HEK293T (cell line): ENCODE measurements around the gene ATOH8.

ENCODE experiments used
- CTCF ChIA-PET: fragments of 350-600 bp; formaldehyde crosslinking; extraction: SDS; loops from one replicate; lab custom pipeline; 2021; ENCODE audit warnings: antibody characterized with exemption, inconsistent platforms; lab: Yijun Ruan, JAX
- POLR2A ChIA-PET: fragments of 350-600 bp; formaldehyde crosslinking; extraction: SDS; loops from one replicate; lab custom pipeline; 2020; ENCODE audit warnings: antibody characterized with exemption, inconsistent platforms; lab: Yijun Ruan, JAX
- DNase-seq: peaks from one replicate; pipeline ENCODE4 v3.0.0; 2012; ENCODE audit warnings: mixed read lengths; ENCODE audit errors: extremely low spot score
- ARNT ChIP-seq: fragments of 450-650 bp; IDR thresholded peaks from 2 replicates; pipeline ENCODE4 v1.6.1; 2017; ENCODE audit warnings: mild to moderate bottlenecking
- BHLHE40 ChIP-seq: fragments of 450-650 bp; IDR thresholded peaks from 2 replicates; pipeline ENCODE4 v1.6.1; 2016; ENCODE audit warnings: mild to moderate bottlenecking, moderate library complexity, borderline replicate concordance
- CTBP1 ChIP-seq: fragments of 450-650 bp; IDR thresholded peaks from 2 replicates; pipeline ENCODE4 v1.6.1; 2016; ENCODE audit warnings: borderline replicate concordance
- ELF4 ChIP-seq: fragments of 450-650 bp; IDR thresholded peaks from 2 replicates; pipeline ENCODE4 v1.6.1; 2017; ENCODE audit warnings: antibody characterized with exemption
- FOXA1 ChIP-seq: fragments of 450-650 bp; IDR thresholded peaks from 2 replicates; pipeline ENCODE4 v1.6.1; 2016; ENCODE audit warnings: mild to moderate bottlenecking
- FOXK2 ChIP-seq: fragments of 450-650 bp; IDR thresholded peaks from 2 replicates; pipeline ENCODE4 v1.6.1; 2016; ENCODE audit warnings: mild to moderate bottlenecking
- FOXM1 ChIP-seq: fragments of 450-650 bp; IDR thresholded peaks from 2 replicates; pipeline ENCODE4 v1.6.1; 2017; ENCODE audit warnings: mild to moderate bottlenecking, borderline replicate concordance
- HDGF ChIP-seq: fragments of 450-650 bp; IDR thresholded peaks from 2 replicates; pipeline ENCODE4 v1.6.1; 2017; ENCODE audit warnings: antibody characterized with exemption, borderline replicate concordance
- L3MBTL2 ChIP-seq: fragments of 450-650 bp; conservative IDR thresholded peaks from 2 replicates; pipeline ENCODE4 v1.6.1; 2016; ENCODE audit warnings: mild to moderate bottlenecking
- LEF1 ChIP-seq: fragments of 450-650 bp; IDR thresholded peaks from 2 replicates; pipeline ENCODE4 v1.6.1; 2017; ENCODE audit warnings: mild to moderate bottlenecking, borderline replicate concordance
- NFRKB ChIP-seq: fragments of 450-650 bp; IDR thresholded peaks from 2 replicates; pipeline ENCODE4 v1.6.1; 2016; ENCODE audit warnings: mild to moderate bottlenecking, moderate library complexity
- PKNOX1 ChIP-seq: fragments of 450-650 bp; IDR thresholded peaks from 2 replicates; pipeline ENCODE4 v1.6.1; 2016
- SP1 ChIP-seq: fragments of 450-650 bp; IDR thresholded peaks from 2 replicates; pipeline ENCODE4 v1.6.1; 2017
- SUZ12 ChIP-seq: fragments of 450-650 bp; IDR thresholded peaks from 2 replicates; pipeline ENCODE4 v1.6.1; 2016; ENCODE audit warnings: mild to moderate bottlenecking
- TARDBP ChIP-seq: fragments of 450-650 bp; IDR thresholded peaks from 2 replicates; pipeline ENCODE4 v1.6.1; 2016
- ZNF384 ChIP-seq: fragments of 450-650 bp; IDR thresholded peaks from 2 replicates; pipeline ENCODE4 v1.6.1; 2016

ATOH8 gene

DNA sequence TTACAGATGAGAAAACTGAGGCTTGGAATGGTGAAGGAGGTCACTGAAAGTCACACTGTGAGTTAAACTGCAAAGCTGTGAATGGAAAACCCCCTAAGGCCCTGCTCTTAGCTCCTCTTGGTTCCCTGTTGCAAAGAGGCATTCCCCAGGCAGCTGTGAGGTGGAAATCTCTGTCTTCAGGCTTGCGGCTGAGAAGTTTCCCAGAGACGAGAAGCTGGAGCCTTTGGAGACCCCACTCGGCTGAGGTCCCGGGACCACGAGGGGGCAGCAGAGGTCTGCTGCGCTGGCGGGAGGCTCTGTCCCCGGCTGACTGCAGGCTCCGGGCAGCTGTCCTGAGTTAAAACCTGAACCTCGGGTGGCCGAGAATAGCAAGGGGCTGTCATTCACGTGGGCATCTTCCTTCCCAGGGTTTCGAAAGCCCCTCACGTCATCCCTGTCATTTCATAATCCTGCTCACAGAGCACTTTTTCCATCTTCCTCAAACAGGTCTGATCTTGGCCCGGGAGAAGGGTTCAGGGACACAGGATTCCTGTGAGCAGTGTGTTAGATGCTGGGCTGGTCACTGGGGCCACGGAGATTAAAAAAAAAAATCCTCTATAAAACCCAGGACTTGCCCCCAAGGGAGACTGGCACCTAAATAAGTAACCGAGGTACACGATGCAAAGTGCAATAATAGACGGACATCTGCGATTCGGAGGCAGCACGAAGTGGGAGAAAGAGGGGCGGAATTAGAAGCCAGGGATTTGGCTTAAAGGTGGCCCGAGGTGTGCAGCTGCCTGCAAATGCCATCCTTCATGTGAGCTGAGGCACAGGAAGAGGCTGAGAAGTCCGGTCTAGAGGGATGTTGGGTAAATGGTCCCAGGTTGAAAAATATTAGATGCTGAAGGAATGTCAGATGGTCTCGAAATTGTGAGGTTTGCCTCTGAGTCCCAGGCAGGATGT, 24.6 kb upstream of the ATOH8 start:
- CTCF ChIA-PET: interaction anchor here (0.7 to 2.3 kb wide), 15 partner anchors 10 to 434 kb away, joined by 3 to 19 read pairs (median 4); partner anchors contain the start of gene ATOH8
- POLR2A ChIA-PET: interaction anchor here (0.8 kb wide), 1 partner anchor 85 kb away, joined by 6 read pairs; no protein-coding TSS in a partner anchor
- DNase-seq: peak; percentile 93

DNA sequence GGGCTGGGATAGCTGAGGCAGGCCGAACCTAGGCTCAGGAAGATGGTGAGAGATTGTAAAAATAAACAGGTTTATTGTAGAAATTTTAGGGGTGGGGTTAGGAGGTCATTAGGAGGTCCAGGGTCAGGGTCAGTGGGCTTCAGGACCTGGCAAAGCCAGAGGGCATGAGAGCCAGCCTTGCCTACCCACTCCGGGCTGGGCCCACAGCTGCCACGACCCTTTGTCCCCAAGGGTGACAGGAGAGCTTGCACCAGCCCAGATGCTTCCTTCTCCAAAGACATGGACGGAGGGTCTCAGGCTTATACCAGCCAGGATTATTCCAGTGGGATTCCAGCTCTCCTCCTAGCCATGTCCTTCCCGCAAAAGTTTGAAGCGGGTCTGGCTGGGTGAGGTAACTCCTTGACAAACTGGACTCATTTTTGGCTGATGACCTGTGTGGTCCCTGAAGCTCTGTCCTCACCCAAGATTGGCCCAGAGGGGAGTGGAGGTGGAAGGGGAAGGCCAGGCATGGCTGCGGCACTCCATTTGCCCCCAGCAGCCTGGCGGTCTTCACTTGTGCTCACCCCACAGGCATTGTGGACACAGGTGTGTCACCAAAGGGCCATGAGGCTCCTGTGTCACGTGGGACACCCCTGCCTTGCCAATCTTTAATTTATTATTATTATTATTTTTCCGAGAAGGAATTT, 23.8 kb upstream of the ATOH8 start:
- DNase-seq: no peak
- TF ChIP-seq HDGF (no peak), FOXM1 (no peak)
- POLR2A ChIA-PET: no interaction called here
- CTCF ChIA-PET: interaction anchor here (0.6 to 2.3 kb wide), 6 partner anchors 11 to 435 kb away, joined by 3 to 19 read pairs (median 9); no protein-coding TSS in a partner anchor

More for the DNA sequence above, 24.6 kb upstream of the ATOH8 start:
- TF ChIP-seq TARDBP: no peak
- TF ChIP-seq HDGF: no peak

DNA sequence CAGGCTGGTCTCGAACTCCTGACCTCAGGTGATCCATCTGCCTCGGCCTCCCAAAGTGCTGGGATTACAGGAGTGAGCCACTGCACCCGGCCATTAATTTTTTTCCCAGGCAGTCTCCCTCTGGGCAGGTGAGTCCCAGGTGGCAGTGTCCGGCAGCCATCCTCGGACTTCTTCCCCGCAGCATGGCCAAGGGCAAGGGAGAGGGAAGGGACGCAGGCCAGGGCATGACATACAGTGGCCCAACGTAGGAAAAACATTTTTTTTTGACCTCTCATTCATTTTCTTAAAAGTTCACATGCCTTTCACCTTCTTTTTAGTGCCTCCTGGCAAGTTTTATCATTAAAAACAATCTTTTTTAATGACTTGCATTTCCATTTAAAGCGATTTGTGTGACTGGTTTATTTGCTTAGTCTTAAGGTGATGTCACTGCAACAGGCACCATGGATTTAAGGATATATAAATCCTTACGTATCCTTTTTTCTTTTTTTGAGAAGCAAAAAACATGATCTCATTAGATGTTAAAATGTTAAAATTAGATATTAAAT, 23.0 kb upstream of the ATOH8 start:
- POLR2A ChIA-PET: no interaction called here
- CTCF ChIA-PET: interaction anchor here (2.3 kb wide), 1 partner anchor 83 kb away, joined by 19 read pairs; no protein-coding TSS in a partner anchor
- no peak for DNase-seq
- TF ChIP-seq HDGF: no peak
- no peak for TF ChIP-seq ELF4
- no peak for TF ChIP-seq BHLHE40
- no peak for TF ChIP-seq FOXM1
- no peak for TF ChIP-seq CTBP1

DNA sequence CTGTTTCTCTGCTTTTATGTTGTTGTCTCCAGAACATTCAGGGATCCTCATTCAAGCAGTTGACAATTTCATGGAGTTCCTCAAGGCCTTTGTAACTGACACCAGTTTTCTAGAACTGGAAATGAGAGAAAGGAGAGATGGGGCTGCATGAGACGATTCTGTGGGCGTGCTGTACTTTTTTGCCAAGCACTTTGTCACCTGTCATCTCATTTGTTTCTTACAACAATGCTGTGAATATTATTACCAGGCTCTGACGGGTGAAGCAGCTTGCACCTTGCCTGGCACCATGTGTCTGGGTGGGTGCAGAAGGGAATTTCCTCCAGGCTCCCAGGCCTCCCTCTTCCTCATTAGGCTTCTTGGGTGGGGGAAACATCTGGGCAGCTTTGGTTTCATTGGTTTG, 22.2 kb upstream of the ATOH8 start:
- ChIA-PET CTCF (interaction anchor here (1.0 kb wide), 1 partner anchor 81 kb away, joined by 3 read pairs; no protein-coding TSS in a partner anchor), POLR2A (no interaction called here)
- DNase-seq: no peak
- TF ChIP-seq SUZ12 (no peak), HDGF (no peak), ARNT (no peak), TARDBP (no peak), CTBP1 (no peak), FOXA1 (no peak), ELF4 (no peak), L3MBTL2 (no peak), BHLHE40 (no peak), FOXK2 (no peak), SP1 (no peak), PKNOX1 (no peak), FOXM1 (no peak), ZNF384 (no peak), NFRKB (no peak), LEF1 (no peak)

- DNase-seq: no peak
- ChIA-PET CTCF (interaction anchor here (0.6 kb wide), 2 partner anchors 10 to 21 kb away, joined by 3 read pairs; partner anchors contain the start of gene ATOH8), POLR2A (no interaction called here)
- TF ChIP-seq CTBP1: no peak
- TF ChIP-seq TARDBP: no peak
- TF ChIP-seq SP1: no peak
- TF ChIP-seq PKNOX1: no peak
- TF ChIP-seq L3MBTL2: no peak
- TF ChIP-seq FOXK2: no peak
- TF ChIP-seq LEF1: no peak
Observed at GRCh38 chr2:85732467-85733120, 21.2 kb upstream of the ATOH8 start.

DNA sequence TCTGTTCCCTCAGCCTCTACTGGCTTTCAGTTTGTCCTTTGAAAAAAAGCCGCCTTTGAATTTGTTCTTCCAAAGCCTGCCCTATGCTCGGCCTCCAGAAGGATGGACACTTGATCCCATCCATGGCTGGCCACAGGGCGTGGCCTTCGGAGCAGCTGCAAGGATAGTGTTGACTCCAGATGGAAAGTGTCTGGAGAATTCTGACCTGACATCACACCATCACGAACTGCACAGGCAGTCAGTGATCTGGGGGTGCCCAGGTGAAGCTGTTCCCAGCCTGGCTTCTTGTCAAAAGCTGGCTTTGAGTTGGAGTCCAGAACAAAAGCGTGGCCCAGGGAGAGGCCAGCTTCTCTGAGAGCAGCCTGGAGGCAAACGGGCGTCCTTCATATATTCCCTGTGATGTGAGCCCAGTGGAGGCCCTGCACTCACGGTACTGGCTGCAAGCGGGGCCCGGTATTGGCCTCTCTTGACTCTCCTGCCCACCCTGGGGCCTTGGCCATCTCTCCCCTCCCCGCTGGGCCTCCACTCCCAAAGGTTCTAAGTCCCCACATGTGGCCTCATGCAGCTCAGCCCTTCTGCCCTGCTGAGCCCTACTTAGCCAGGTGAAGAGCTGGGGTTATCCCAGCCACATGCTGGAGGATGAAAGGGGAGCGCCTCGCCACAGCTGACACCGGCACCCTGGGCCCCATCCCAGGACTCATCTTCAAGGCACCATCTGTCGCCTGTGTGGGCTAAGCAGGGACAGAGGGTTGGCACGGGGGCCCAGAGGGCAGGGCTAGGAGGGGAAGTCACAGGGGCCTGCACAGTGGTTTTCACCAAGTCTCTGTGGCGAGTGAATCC, 20.4 kb upstream of the ATOH8 start:
- no peak for DNase-seq
- ChIA-PET CTCF (no interaction called here), POLR2A (no interaction called here)
- no peak for TF ChIP-seq FOXK2
- no peak for TF ChIP-seq FOXA1
- no peak for TF ChIP-seq SUZ12
- no peak for TF ChIP-seq L3MBTL2
- no peak for TF ChIP-seq ELF4
- TF ChIP-seq PKNOX1: no peak
- no peak for TF ChIP-seq ARNT
- no peak for TF ChIP-seq BHLHE40
- no peak for TF ChIP-seq LEF1
- TF ChIP-seq FOXM1: no peak
